ENCODE measurements around the gene SLC6A11.

The SLC6A11 gene

GRCh38 chr3:10836676-10837075 lies 20.6 kb downstream of the SLC6A11 start:
- no peak for TF ChIP-seq ZFP30 (CRISPR knock-in tag; IDR thresholded peaks at IDR 0.05)
- no peak for TF ChIP-seq ZNF565 (CRISPR knock-in tag; conservative IDR thresholded peaks at IDR 0.05; ENCODE audit: low read depth)
- TF ChIP-seq OSR1 (CRISPR knock-in tag; IDR thresholded peaks at IDR 0.05), result no peak
- no peak for TF ChIP-seq ISL1 (CRISPR knock-in tag; IDR thresholded peaks at IDR 0.05)
- TF ChIP-seq PATZ1 (CRISPR knock-in tag; IDR thresholded peaks at IDR 0.05; ENCODE audit: borderline replicate concordance), result no peak
- no peak for TF ChIP-seq RARB (CRISPR knock-in tag; IDR thresholded peaks at IDR 0.05)
- TF ChIP-seq TSHZ2 (CRISPR knock-in tag; IDR thresholded peaks at IDR 0.05), result no peak
- TF ChIP-seq ZNF8 (CRISPR knock-in tag; IDR thresholded peaks at IDR 0.05), result no peak
- no peak for TF ChIP-seq ESRRG (CRISPR knock-in tag; IDR thresholded peaks at IDR 0.05)
- no peak for TF ChIP-seq ZC3H10 (CRISPR knock-in tag; IDR thresholded peaks at IDR 0.05)
- no peak for TF ChIP-seq TOX (CRISPR knock-in tag; IDR thresholded peaks at IDR 0.05; ENCODE audit: borderline replicate concordance)
- TF ChIP-seq CSRNP3 (CRISPR knock-in tag; IDR thresholded peaks at IDR 0.05), result no peak
- no peak for TF ChIP-seq PPARA (CRISPR knock-in tag; IDR thresholded peaks at IDR 0.05; ENCODE audit: borderline replicate concordance)
- TF ChIP-seq CREB5 (CRISPR knock-in tag; IDR thresholded peaks at IDR 0.05; ENCODE audit: low read depth), result no peak
- TF ChIP-seq CSDC2 (CRISPR knock-in tag; IDR thresholded peaks at IDR 0.05), result no peak
- no peak for ATAC-seq

GRCh38 chr3:10837849-10838248 lies 21.8 kb downstream of the SLC6A11 start:
- no peak for ATAC-seq
- TF ChIP-seq PPARA (CRISPR knock-in tag; IDR thresholded peaks at IDR 0.05; ENCODE audit: borderline replicate concordance), result no peak
- no peak for TF ChIP-seq POU6F1 (CRISPR knock-in tag; IDR thresholded peaks at IDR 0.05; ENCODE audit: borderline replicate concordance, low read depth)
- TF ChIP-seq OSR1 (CRISPR knock-in tag; IDR thresholded peaks at IDR 0.05), result no peak
- no peak for TF ChIP-seq BACH2 (CRISPR knock-in tag; IDR thresholded peaks at IDR 0.05; ENCODE audit: borderline replicate concordance)
- no peak for TF ChIP-seq RARB (CRISPR knock-in tag; IDR thresholded peaks at IDR 0.05)
- TF ChIP-seq TOX (CRISPR knock-in tag; IDR thresholded peaks at IDR 0.05; ENCODE audit: borderline replicate concordance), result no peak
- no peak for TF ChIP-seq ZFP3 (CRISPR knock-in tag; IDR thresholded peaks at IDR 0.05)
- no peak for TF ChIP-seq GLIS3 (CRISPR knock-in tag; IDR thresholded peaks at IDR 0.05)
- no peak for TF ChIP-seq CREB5 (CRISPR knock-in tag; IDR thresholded peaks at IDR 0.05; ENCODE audit: low read depth)
- no peak for TF ChIP-seq TCF4 (CRISPR knock-in tag; IDR thresholded peaks at IDR 0.05; ENCODE audit: borderline replicate concordance)
- no peak for TF ChIP-seq CSDC2 (CRISPR knock-in tag; IDR thresholded peaks at IDR 0.05)
- no peak for TF ChIP-seq ARNTL (CRISPR knock-in tag; IDR thresholded peaks at IDR 0.05; ENCODE audit: borderline replicate concordance, low read depth)
- no peak for TF ChIP-seq SNAI2 (CRISPR knock-in tag; IDR thresholded peaks at IDR 0.05)
- no peak for TF ChIP-seq ZNF565 (CRISPR knock-in tag; conservative IDR thresholded peaks at IDR 0.05; ENCODE audit: low read depth)
- no peak for TF ChIP-seq PATZ1 (CRISPR knock-in tag; IDR thresholded peaks at IDR 0.05; ENCODE audit: borderline replicate concordance)
- no peak for TF ChIP-seq ZNF70 (CRISPR knock-in tag; IDR thresholded peaks at IDR 0.05)
- no peak for TF ChIP-seq ZNF8 (CRISPR knock-in tag; IDR thresholded peaks at IDR 0.05)
- TF ChIP-seq ISL1 (CRISPR knock-in tag; IDR thresholded peaks at IDR 0.05), result no peak

Measured in SK-N-SH treated with all-trans-retinoic acid at 6 μM for 48 hours (cell line).